IMR-90 (cell line): Measurements from ENCODE around the gene MTMR1. TPM values are rescaled to one million over a fixed set of nuclear protein-coding genes. Genes with fewer than 3 reads are reported as not detected.

ENCODE experiments used
- ATAC-seq: fragments of 200-7000 bp; cut with Tn5 transposase; 2 replicates; pipeline ENCODE4 v1.9.1; 2020; ENCODE audit warnings: low read depth, mild to moderate bottlenecking, moderate library complexity
- BruUV-seq: library from RNA; stranded (reverse); fragments of 400-500 nt; replicated peaks from 2 replicates; lab custom pipeline; 2021; lab: Mats Ljungman, UMichigan
- CTCF ChIA-PET: fragments of 300-600 bp; formaldehyde crosslinking; extraction: SDS; loops from one replicate; lab custom pipeline; 2021; ENCODE audit warnings: antibody characterized with exemption; lab: Yijun Ruan, JAX
- POLR2A ChIA-PET: fragments of 300-600 bp; sonication (Branson Sonifier 250); formaldehyde crosslinking; loops from one replicate; lab custom pipeline; 2022; ENCODE audit warnings: antibody characterized with exemption; ENCODE audit not compliant: unreplicated experiment; lab: Charles Lee
- DNase-seq: peaks from one replicate; pipeline ENCODE4 v3.0.0; 2013
- H2AFZ ChIP-seq: replicated peaks from 2 replicates; pipeline ENCODE3; 2013; ENCODE audit warnings: low read length, mild to moderate bottlenecking; ENCODE audit not compliant: poor library complexity
- H2AK5ac ChIP-seq: 2 replicates; pipeline ENCODE4 v1.6.1; 2013; ENCODE audit warnings: low read depth, low read length, inconsistent platforms
- H2AK9ac ChIP-seq: replicated peaks from 2 replicates; pipeline ENCODE3; 2013; ENCODE audit warnings: mild to moderate bottlenecking, low read depth, low read length, moderate library complexity; ENCODE audit not compliant: poor library complexity
- H2BK120ac ChIP-seq: 2 replicates; pipeline ENCODE4 v1.6.1; 2013; ENCODE audit warnings: low read depth, low read length, inconsistent platforms
- H2BK15ac ChIP-seq: 3 replicates; pipeline ENCODE4 v1.6.1; 2013; ENCODE audit warnings: low read depth, low read length, inconsistent platforms
- H2BK20ac ChIP-seq: 2 replicates; pipeline ENCODE4 v1.6.1; 2013; ENCODE audit warnings: low read depth, mild to moderate bottlenecking, inconsistent platforms, low read length, moderate library complexity
- H2BK5ac ChIP-seq: 2 replicates; pipeline ENCODE4 v1.6.1; 2013; ENCODE audit warnings: mild to moderate bottlenecking, low read depth, low read length, inconsistent platforms; ENCODE audit not compliant: poor library complexity, severe bottlenecking
- H3K14ac ChIP-seq: replicated peaks from 2 replicates; pipeline ENCODE4 v1.6.1; 2013; ENCODE audit warnings: low read depth, low read length, inconsistent platforms
- H3K18ac ChIP-seq: 2 replicates; pipeline ENCODE4 v1.6.1; 2013; ENCODE audit warnings: low read depth, low read length, control low read depth
- H3K23ac ChIP-seq: 2 replicates; pipeline ENCODE4 v1.6.1; 2013; ENCODE audit warnings: low read depth, low read length, inconsistent platforms
- H3K27ac ChIP-seq: 2 replicates; pipeline ENCODE4 v1.5.1; 2013; ENCODE audit warnings: mild to moderate bottlenecking, control low read depth, low read length; ENCODE audit not compliant: insufficient read depth
- H3K27me3 ChIP-seq: 2 replicates; pipeline ENCODE4 v1.6.1; 2013; ENCODE audit warnings: low read length; ENCODE audit not compliant: control insufficient read depth, insufficient read depth
- H3K36me3 ChIP-seq: 2 replicates; pipeline ENCODE4 v1.6.1; 2013; ENCODE audit warnings: low read length, mixed read lengths; ENCODE audit not compliant: control insufficient read depth, insufficient read depth
- H3K4ac ChIP-seq: 2 replicates; pipeline ENCODE4 v1.6.1; 2013; ENCODE audit warnings: low read depth, low read length, inconsistent platforms
- H3K4me1 ChIP-seq: 2 replicates; pipeline ENCODE4 v1.6.1; 2013; ENCODE audit warnings: low read length, mixed read lengths; ENCODE audit not compliant: control insufficient read depth, insufficient read depth
- H3K4me2 ChIP-seq: 2 replicates; pipeline ENCODE4 v1.6.1; 2013; ENCODE audit warnings: low read depth, mild to moderate bottlenecking, control low read depth, low read length, moderate library complexity
- H3K4me3 ChIP-seq: 2 replicates; pipeline ENCODE4 v1.5.1; 2013; ENCODE audit warnings: low read depth, mild to moderate bottlenecking, control low read depth, low read length, moderate library complexity; ENCODE audit not compliant: insufficient read depth
- H3K56ac ChIP-seq: 2 replicates; pipeline ENCODE4 v1.6.1; 2013; ENCODE audit warnings: low read length, inconsistent platforms; ENCODE audit not compliant: insufficient read depth; ENCODE audit errors: extremely low read depth
- H3K79me1 ChIP-seq, 2 experiments: 2 replicates each; pipeline ENCODE4 v1.6.1; 2013; ENCODE audit warnings: low read length in 2 of 2, inconsistent platforms in 1 of 2, low read depth in 1 of 2
- H3K9ac ChIP-seq: 2 replicates; pipeline ENCODE4 v1.6.1; 2013; ENCODE audit warnings: low read depth, low read length, control low read depth
- H3K9me1 ChIP-seq: 2 replicates; pipeline ENCODE4 v1.6.1; 2013; ENCODE audit warnings: low read length, inconsistent platforms; ENCODE audit not compliant: insufficient read depth
- H3K9me3 ChIP-seq: 2 replicates; pipeline ENCODE4 v1.6.1; 2013; ENCODE audit warnings: low read length; ENCODE audit not compliant: control insufficient read depth, insufficient read depth
- H4K20me1 ChIP-seq: 2 replicates; pipeline ENCODE4 v1.6.1; 2013; ENCODE audit warnings: low read length, inconsistent platforms; ENCODE audit not compliant: insufficient read depth
- H4K5ac ChIP-seq: 2 replicates; pipeline ENCODE4 v1.6.1; 2013; ENCODE audit warnings: mild to moderate bottlenecking, low read depth, low read length, control low read depth
- H4K8ac ChIP-seq, 2 experiments: 2 replicates each; pipeline ENCODE4 v1.6.1; 2013; ENCODE audit warnings: low read depth in 2 of 2, low read length in 2 of 2, control low read depth in 1 of 2, inconsistent platforms in 1 of 2
- H4K91ac ChIP-seq: 2 replicates; pipeline ENCODE4 v1.6.1; 2013; ENCODE audit warnings: low read depth, low read length, inconsistent platforms; ENCODE audit not compliant: insufficient read depth
- BHLHE40 ChIP-seq: fragments of 150-350 bp; IDR thresholded peaks from 2 replicates; pipeline ENCODE4 v1.6.1; 2016; ENCODE audit warnings: mild to moderate bottlenecking, low read depth, low read length
- CEBPB ChIP-seq: IDR thresholded peaks from 2 replicates; pipeline ENCODE4 v1.6.1; 2012; ENCODE audit warnings: low read depth, low read length, improper control_type of control experiment
- CHD1 ChIP-seq: IDR thresholded peaks from 2 replicates; pipeline ENCODE4 v1.6.1; 2012; ENCODE audit warnings: low read depth, low read length, improper control_type of control experiment
- CTCF ChIP-seq: conservative IDR thresholded peaks from 2 replicates; pipeline ENCODE4 v1.5.1; 2012; ENCODE audit warnings: mild to moderate bottlenecking, low read depth, low read length, improper control_type of control experiment
- ELK1 ChIP-seq: fragments of 150-350 bp; IDR thresholded peaks from 2 replicates; pipeline ENCODE4 v1.6.1; 2016; ENCODE audit warnings: low read depth, mild to moderate bottlenecking, low read length, moderate library complexity, borderline replicate concordance
- FOS ChIP-seq: fragments of 150-350 bp; IDR thresholded peaks from 2 replicates; pipeline ENCODE4 v1.6.1; 2016; ENCODE audit warnings: low read depth, low read length
- MAFK ChIP-seq: IDR thresholded peaks from 2 replicates; pipeline ENCODE4 v1.6.1; 2012; ENCODE audit warnings: low read depth, low read length, improper control_type of control experiment
- MAZ ChIP-seq: IDR thresholded peaks from 2 replicates; pipeline ENCODE4 v1.6.1; 2012; ENCODE audit warnings: low read depth, mild to moderate bottlenecking, low read length, improper control_type of control experiment, moderate library complexity, borderline replicate concordance
- MXI1 ChIP-seq: IDR thresholded peaks from 2 replicates; pipeline ENCODE4 v1.6.1; 2012; ENCODE audit warnings: low read depth, mild to moderate bottlenecking, low read length, moderate library complexity, borderline replicate concordance
- NFE2L2 ChIP-seq: fragments of 150-350 bp; IDR thresholded peaks from 2 replicates; pipeline ENCODE4 v1.6.1; 2016; ENCODE audit warnings: low read depth, mild to moderate bottlenecking, low read length
- POLR2A ChIP-seq: IDR thresholded peaks from 2 replicates; pipeline ENCODE4 v1.6.1; 2012; ENCODE audit warnings: mild to moderate bottlenecking, low read depth, low read length
- RCOR1 ChIP-seq: IDR thresholded peaks from 2 replicates; pipeline ENCODE4 v1.6.1; 2012; ENCODE audit warnings: mild to moderate bottlenecking, low read length, improper control_type of control experiment; ENCODE audit not compliant: insufficient replicate concordance
- RFX5 ChIP-seq: IDR thresholded peaks from 2 replicates; pipeline ENCODE4 v1.8.0; 2012; ENCODE audit warnings: low read depth, mild to moderate bottlenecking, low read length, moderate library complexity
- SMC3 ChIP-seq: fragments of 150-350 bp; IDR thresholded peaks from 2 replicates; pipeline ENCODE4 v1.6.1; 2016; ENCODE audit warnings: low read depth, mild to moderate bottlenecking, antibody characterized with exemption, low read length, moderate library complexity
- WGBS, 2 experiments: methylation state at CpG; one replicate each; pipeline versions ENCODE4 v1.1.5 to v1.1.7; 2013; ENCODE audit warnings: missing lambda C conversion rate in 2 of 2; ENCODE audit not compliant: insufficient read length in 1 of 2; ENCODE audit errors: extremely low coverage in 2 of 2; 5-methylcytosine and 5-hydroxymethylcytosine counted together
- dilution Hi-C: fragments of 300-500 bp; cut with HindIII; formaldehyde crosslinking; loops from one replicate; pipeline ENCODE4 v1.14.3; 2018; ENCODE audit warnings: low sequenced_read_pairs; ENCODE audit not compliant: unreplicated experiment
- in situ Hi-C: fragments of 300-500 bp; cut with MboI; formaldehyde crosslinking; loops from 3 replicates; pipeline ENCODE4 v1.14.3; 2019; ENCODE audit warnings: low sequenced_read_pairs, inconsistent platforms, mixed read lengths
- intact Hi-C: fragments of 100-400 bp; cut with micrococcal nuclease; formaldehyde crosslinking; loops from 2 replicates; pipeline ENCODE4 v1.10.0; 2022
- polyA plus RNA-seq, 3 experiments: library from polyadenylated mRNA; depleted of rRNA; stranded (reverse); fragments of >200 nt; gene quantifications; 2 replicates each; pipeline ENCODE4 v1.2.3, GENCODE V29; 2012; ENCODE audit warnings: low replicate concordance in 1 of 3
- total RNA-seq: library from RNA; depleted of rRNA; stranded (reverse); fragments of >200 nt; gene quantifications from 2 replicates; pipeline ENCODE4 v1.2.3, GENCODE V29; 2012
- TF ChIP-seq, protein P1 (sequence below): fragments of 150-350 bp; IDR thresholded peaks from 2 replicates; pipeline ENCODE4 v1.6.1; 2017; ENCODE audit warnings: mild to moderate bottlenecking, antibody characterized with exemption, low read length, low read depth

MTMR1 gene
- total and polyA plus RNA-seq, 2 of the 4 experiments (the other 2 are of a cell fraction), result 19.0 to 28.8 TPM

DNA sequence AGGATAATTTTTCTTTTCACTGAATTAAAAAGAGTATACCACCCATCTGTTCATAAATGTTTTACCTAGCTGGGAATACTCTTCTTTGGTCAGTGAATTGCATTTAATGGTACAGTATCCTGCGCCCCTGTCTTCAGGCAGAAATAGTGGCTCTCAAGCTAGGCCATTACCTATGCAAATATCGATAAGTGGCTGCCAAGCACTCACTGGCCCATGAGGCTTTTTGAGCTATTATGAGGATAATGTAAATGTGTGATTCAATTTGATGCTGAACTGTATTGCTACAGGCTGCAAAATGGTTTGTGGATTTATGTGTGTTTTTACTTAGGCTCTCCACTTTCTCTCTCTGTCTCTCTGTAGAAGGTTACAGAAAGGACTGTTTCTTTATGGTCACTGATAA is 30.1 kb upstream of the MTMR1 start:
- Histone ChIP-seq H4K20me1 (no peaks in the 10 kb centered on the region), H3K4me1 (peaks cover 3% of the 10 kb centered on the region), H2AFZ (no peak overlapping the region), H3K9ac (no peak overlapping the region), H3K9me3 (0 out of 2 replicates have a peak, but pooled peaks cover 1% of the 10 kb centered on the region), H2AK5ac (no peak overlapping the region), H3K23ac (no peak overlapping the region), H4K8ac (no peak overlapping the region), H3K18ac (no peak overlapping the region), H3K4me3 (no peak overlapping the region), H3K4ac (no peak overlapping the region), H3K27me3 (no peaks in the 10 kb centered on the region), H3K79me1 (no peaks in the 10 kb centered on the region), H3K9me1 (no peaks in the 10 kb centered on the region), H2BK20ac (no peak overlapping the region), H3K27ac (no peak overlapping the region), H2BK15ac (no peak overlapping the region), H2BK120ac (no peak overlapping the region), H3K56ac (no peak overlapping the region), H3K14ac (no peak overlapping the region), H4K91ac (no peak overlapping the region), H3K4me2 (no peak overlapping the region), H3K36me3 (0 out of 2 replicates have a peak, but pooled peaks cover 3% of the 10 kb centered on the region), H2AK9ac (no peak overlapping the region), H4K5ac (no peak overlapping the region), H2BK5ac (no peak overlapping the region)
- CTCF ChIA-PET, result no interaction called here
- ATAC-seq, result no peak
- in situ Hi-C loops (no loop called here), intact Hi-C loops (no loop called here), dilution Hi-C loops (no loop called here)
- DNase-seq, result no peak
- TF ChIP-seq CHD1 (no peak), MXI1 (no peak), BHLHE40 (no peak), RCOR1 (no peak), POLR2A (no peak), NFE2L2 (no peak), RFX5 (no peak), CEBPB (no peak), CTCF (no peak), FOS (no peak), SMC3 (no peak), ELK1 (no peak), MAZ (no peak), MAFK (no peak)
- TF ChIP-seq, protein P1, sequence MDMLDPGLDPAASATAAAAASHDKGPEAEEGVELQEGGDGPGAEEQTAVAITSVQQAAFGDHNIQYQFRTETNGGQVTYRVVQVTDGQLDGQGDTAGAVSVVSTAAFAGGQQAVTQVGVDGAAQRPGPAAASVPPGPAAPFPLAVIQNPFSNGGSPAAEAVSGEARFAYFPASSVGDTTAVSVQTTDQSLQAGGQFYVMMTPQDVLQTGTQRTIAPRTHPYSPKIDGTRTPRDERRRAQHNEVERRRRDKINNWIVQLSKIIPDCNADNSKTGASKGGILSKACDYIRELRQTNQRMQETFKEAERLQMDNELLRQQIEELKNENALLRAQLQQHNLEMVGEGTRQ, result no peak
- POLR2A ChIA-PET, result no interaction called here
- no CpG with 5 or more reads among the region's 2 CpGs for WGBS, 2 experiments
- BruUV-seq, result no TSS peak
